ENCODE measurements around the gene TAS2R46.
"Not testable (repeated sequence)": the region's sequence is repeated elsewhere in the genome, so short reads cannot be mapped to it uniquely, and the experiment has no call there.

The TAS2R46 gene

GRCh38 chr12:11040162-11040561 is 21.9 kb downstream of the TAS2R46 start:
- no peaks in the 10 kb centered on the region for H3K36me3 ChIP-seq (ENCODE audit: control insufficient read depth in 2 of 2, insufficient read depth in 2 of 2, low read length in 2 of 2)
- no peak overlapping the region for H3K9ac ChIP-seq (ENCODE audit: low read length in 2 of 2)
- no peak overlapping the region for H3K4me3 ChIP-seq (ENCODE audit: low read length in 2 of 2)
- H3K27ac ChIP-seq (ENCODE audit: low read length): no peak overlapping the region
- H3K9me3 ChIP-seq (ENCODE audit: control insufficient read depth in 2 of 2, low read length in 2 of 2): no peaks in the 10 kb centered on the region
- H3K27me3 ChIP-seq (ENCODE audit: control insufficient read depth in 1 of 2, insufficient read depth in 2 of 2, low read length in 2 of 2): no peaks in the 10 kb centered on the region
- no peaks in the 10 kb centered on the region for H3K4me1 ChIP-seq (ENCODE audit: control insufficient read depth, insufficient read depth, low read length)

GRCh38 chr12:11039171-11039570 is 22.9 kb downstream of the TAS2R46 start:
- no peak overlapping the region for H3K4me3 ChIP-seq (ENCODE audit: low read length in 2 of 2)
- no peak overlapping the region for H3K27ac ChIP-seq (ENCODE audit: low read length)
- no peaks in the 10 kb centered on the region for H3K36me3 ChIP-seq (ENCODE audit: control insufficient read depth in 2 of 2, insufficient read depth in 2 of 2, low read length in 2 of 2)
- no peaks in the 10 kb centered on the region for H3K4me1 ChIP-seq (ENCODE audit: control insufficient read depth, insufficient read depth, low read length)
- H3K9ac ChIP-seq (ENCODE audit: low read length in 2 of 2): no peak overlapping the region
- no peaks in the 10 kb centered on the region for H3K9me3 ChIP-seq (ENCODE audit: control insufficient read depth in 2 of 2, low read length in 2 of 2)
- no peaks in the 10 kb centered on the region for H3K27me3 ChIP-seq (ENCODE audit: control insufficient read depth in 1 of 2, insufficient read depth in 2 of 2, low read length in 2 of 2)

DNA sequence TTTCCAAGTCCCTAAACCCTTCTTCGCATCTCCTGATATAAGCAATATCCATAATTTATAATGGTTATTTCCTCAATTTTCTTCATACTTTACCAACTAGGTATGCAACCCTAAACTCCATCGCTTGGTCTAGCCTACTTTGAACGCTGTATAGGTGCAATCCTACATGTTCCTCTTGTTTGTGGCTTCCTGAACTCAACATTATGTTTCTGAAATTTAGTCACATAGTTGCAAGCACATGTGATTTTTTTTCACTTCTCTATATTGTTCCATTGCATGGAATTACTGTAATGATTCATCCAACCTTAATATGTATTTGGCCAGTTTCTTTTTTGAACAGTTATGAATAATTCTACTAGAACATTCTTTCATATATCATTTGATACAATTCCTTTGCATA is 28.1 kb downstream of the TAS2R46 start:
- not testable (repeated sequence) for H3K9me3 ChIP-seq (ENCODE audit: control insufficient read depth in 2 of 2, low read length in 2 of 2); H3K27me3 ChIP-seq (ENCODE audit: control insufficient read depth in 1 of 2, insufficient read depth in 2 of 2, low read length in 2 of 2); H3K4me3 ChIP-seq (ENCODE audit: low read length in 2 of 2); H3K36me3 ChIP-seq (ENCODE audit: control insufficient read depth in 2 of 2, insufficient read depth in 2 of 2, low read length in 2 of 2); H3K4me1 ChIP-seq (ENCODE audit: control insufficient read depth, insufficient read depth, low read length); H3K27ac ChIP-seq (ENCODE audit: low read length); H3K9ac ChIP-seq (ENCODE audit: low read length in 2 of 2)

DNA sequence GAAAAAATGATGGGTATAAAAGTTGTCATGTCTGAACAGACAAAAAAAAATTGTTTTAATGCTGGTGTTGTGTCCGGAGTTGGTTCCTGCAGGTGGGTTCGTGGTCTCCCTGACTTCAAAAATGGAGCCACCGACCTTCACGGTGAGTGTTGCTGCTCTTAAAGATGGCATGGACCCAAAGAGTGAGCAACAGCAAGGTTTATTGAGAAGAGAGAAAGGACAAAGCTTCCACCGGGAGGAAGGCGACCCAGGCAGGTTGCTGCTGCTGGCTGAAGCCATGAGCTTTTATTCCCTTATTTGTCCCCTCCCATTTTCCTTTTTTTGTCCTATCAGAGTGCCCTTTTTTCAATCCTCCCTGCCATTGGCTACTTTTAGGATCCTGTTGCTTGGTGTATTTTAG is 30.8 kb downstream of the TAS2R46 start, which contains the start of gene TAS2R31:
TSS of gene TAS2R31 (minus strand) at position 101 of the 400 bp plus-strand sequence. CDS start at position 29, 72 bp downstream.
- H3K4me3 ChIP-seq (ENCODE audit: low read length in 2 of 2): no peak within 1 kb of the TSS
- H3K27me3 ChIP-seq (ENCODE audit: control insufficient read depth in 1 of 2, insufficient read depth in 2 of 2, low read length in 2 of 2): no peaks in the 10 kb centered on the region
- no peaks in the 10 kb centered on the region for H3K9me3 ChIP-seq (ENCODE audit: control insufficient read depth in 2 of 2, low read length in 2 of 2)
- peaks cover 0 to 2% of the 10 kb centered on the region in 2 donors for H3K36me3 ChIP-seq (ENCODE audit: control insufficient read depth in 2 of 2, insufficient read depth in 2 of 2, low read length in 2 of 2)
- H3K4me1 ChIP-seq (ENCODE audit: control insufficient read depth, insufficient read depth, low read length): no peaks in the 10 kb centered on the region
- no peak within 1 kb of the TSS for H3K9ac ChIP-seq (ENCODE audit: low read length in 2 of 2)
- H3K27ac ChIP-seq (ENCODE audit: low read length): no peak within 1 kb of the TSS

GRCh38 chr12:11026118-11026517 is 36.0 kb downstream of the TAS2R46 start:
- H3K27me3 ChIP-seq (ENCODE audit: control insufficient read depth in 1 of 2, insufficient read depth in 2 of 2, low read length in 2 of 2): no peaks in the 10 kb centered on the region
- H3K9me3 ChIP-seq (ENCODE audit: control insufficient read depth in 2 of 2, low read length in 2 of 2): no peaks in the 10 kb centered on the region
- H3K36me3 ChIP-seq (ENCODE audit: control insufficient read depth in 2 of 2, insufficient read depth in 2 of 2, low read length in 2 of 2): peaks cover 0 to 2% of the 10 kb centered on the region in 2 donors
- no peak overlapping the region for H3K4me3 ChIP-seq (ENCODE audit: low read length in 2 of 2)
- H3K4me1 ChIP-seq (ENCODE audit: control insufficient read depth, insufficient read depth, low read length): no peaks in the 10 kb centered on the region
- no peak overlapping the region for H3K9ac ChIP-seq (ENCODE audit: low read length in 2 of 2)
- no peak overlapping the region for H3K27ac ChIP-seq (ENCODE audit: low read length)

DNA sequence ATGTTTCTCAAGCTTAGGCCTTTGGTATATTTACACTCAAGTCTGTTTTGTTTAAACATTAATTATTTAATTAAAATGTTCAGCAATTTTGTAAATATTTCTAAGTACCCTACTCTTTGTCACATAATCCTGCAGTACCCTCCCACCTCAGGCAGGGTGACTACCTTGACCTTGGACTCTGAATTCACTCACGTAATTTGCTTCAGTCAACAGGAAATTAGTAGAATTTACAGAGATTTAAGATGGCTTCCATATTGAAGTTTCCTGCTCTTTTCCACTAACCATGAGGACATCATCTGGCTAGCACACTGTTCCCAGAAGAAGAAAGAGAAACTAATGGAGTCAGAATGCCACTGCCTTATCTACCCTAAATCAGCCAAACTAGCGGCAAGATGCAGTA is 38.7 kb downstream of the TAS2R46 start:
- peaks cover 0 to 2% of the 10 kb centered on the region in 2 donors for H3K36me3 ChIP-seq (ENCODE audit: control insufficient read depth in 2 of 2, insufficient read depth in 2 of 2, low read length in 2 of 2)
- H3K27me3 ChIP-seq (ENCODE audit: control insufficient read depth in 1 of 2, insufficient read depth in 2 of 2, low read length in 2 of 2): no peaks in the 10 kb centered on the region
- H3K4me1 ChIP-seq (ENCODE audit: control insufficient read depth, insufficient read depth, low read length): no peaks in the 10 kb centered on the region
- no peak overlapping the region for H3K4me3 ChIP-seq (ENCODE audit: low read length in 2 of 2)
- H3K27ac ChIP-seq (ENCODE audit: low read length): no peak overlapping the region
- H3K9me3 ChIP-seq (ENCODE audit: control insufficient read depth in 2 of 2, low read length in 2 of 2): no peaks in the 10 kb centered on the region
- no peak overlapping the region for H3K9ac ChIP-seq (ENCODE audit: low read length in 2 of 2)

GRCh38 chr12:11022520-11022919 is 39.6 kb downstream of the TAS2R46 start, which contains the start of gene TAS2R19:
TSS of gene TAS2R19 (minus strand) at chr12:11022620. CDS start at chr12:11022571, 49 bp downstream.
- no peak within 1 kb of the TSS for H3K9ac ChIP-seq (ENCODE audit: low read length in 2 of 2)
- no peaks in the 10 kb centered on the region for H3K27me3 ChIP-seq (ENCODE audit: control insufficient read depth in 1 of 2, insufficient read depth in 2 of 2, low read length in 2 of 2)
- no peaks in the 10 kb centered on the region for H3K36me3 ChIP-seq (ENCODE audit: control insufficient read depth in 2 of 2, insufficient read depth in 2 of 2, low read length in 2 of 2)
- H3K4me3 ChIP-seq (ENCODE audit: low read length in 2 of 2): no peak within 1 kb of the TSS
- H3K27ac ChIP-seq (ENCODE audit: low read length): no peak within 1 kb of the TSS
- H3K4me1 ChIP-seq (ENCODE audit: control insufficient read depth, insufficient read depth, low read length): no peaks in the 10 kb centered on the region
- no peaks in the 10 kb centered on the region for H3K9me3 ChIP-seq (ENCODE audit: control insufficient read depth in 2 of 2, low read length in 2 of 2)

- Histone ChIP-seq H3K27ac (ENCODE audit: low read length) (no peak overlapping the region), H3K27me3 (ENCODE audit: control insufficient read depth in 1 of 2, insufficient read depth in 2 of 2, low read length in 2 of 2) (no peaks in the 10 kb centered on the region), H3K36me3 (ENCODE audit: control insufficient read depth in 2 of 2, insufficient read depth in 2 of 2, low read length in 2 of 2) (no peaks in the 10 kb centered on the region), H3K4me1 (ENCODE audit: control insufficient read depth, insufficient read depth, low read length) (no peaks in the 10 kb centered on the region), H3K9ac (ENCODE audit: low read length in 2 of 2) (no peak overlapping the region), H3K9me3 (ENCODE audit: control insufficient read depth in 2 of 2, low read length in 2 of 2) (no peaks in the 10 kb centered on the region), H3K4me3 (ENCODE audit: low read length in 2 of 2) (no peak overlapping the region)
Measured at GRCh38 chr12:11016937-11017336, 45.2 kb downstream of the TAS2R46 start.

DNA sequence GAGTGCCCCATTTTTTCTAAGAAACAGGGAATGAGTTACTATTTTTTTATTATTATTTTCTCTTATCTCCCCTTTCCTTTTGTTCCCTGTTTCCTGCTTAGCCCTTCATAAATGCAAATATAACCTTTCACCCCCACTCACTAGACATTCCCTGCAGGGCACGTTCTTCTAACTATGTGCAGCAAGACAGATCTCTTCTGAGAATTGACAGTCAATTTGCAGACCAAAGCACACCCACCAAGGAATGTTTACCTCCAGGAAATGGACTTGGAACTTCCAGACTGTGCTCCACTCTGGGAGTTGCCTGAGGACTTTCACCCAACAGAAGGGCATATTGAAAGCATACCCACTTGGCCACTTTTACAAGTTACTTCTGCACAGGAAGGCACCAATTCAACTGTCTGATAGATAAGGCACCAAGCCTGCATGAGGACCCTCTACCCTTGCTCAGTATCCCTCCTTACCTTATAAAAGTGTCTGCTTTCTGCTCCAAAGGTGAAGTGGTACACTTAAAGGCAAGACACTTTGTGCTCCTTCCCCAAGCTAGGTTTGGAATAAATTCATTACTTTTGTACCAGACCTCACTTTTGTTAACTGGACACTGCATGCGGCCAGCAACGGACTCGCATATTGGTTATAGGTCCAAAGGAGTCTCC is 46.2 kb downstream of the TAS2R46 start:
- Histone ChIP-seq H3K9ac (ENCODE audit: low read length in 2 of 2) (no peak overlapping the region), H3K27ac (ENCODE audit: low read length) (no peak overlapping the region), H3K36me3 (ENCODE audit: control insufficient read depth in 2 of 2, insufficient read depth in 2 of 2, low read length in 2 of 2) (no peaks in the 10 kb centered on the region), H3K4me1 (ENCODE audit: control insufficient read depth, insufficient read depth, low read length) (no peaks in the 10 kb centered on the region), H3K9me3 (ENCODE audit: control insufficient read depth in 2 of 2, low read length in 2 of 2) (no peaks in the 10 kb centered on the region), H3K4me3 (ENCODE audit: low read length in 2 of 2) (no peak overlapping the region), H3K27me3 (ENCODE audit: control insufficient read depth in 1 of 2, insufficient read depth in 2 of 2, low read length in 2 of 2) (no peaks in the 10 kb centered on the region)

- no peaks in the 10 kb centered on the region for H3K36me3 ChIP-seq (ENCODE audit: control insufficient read depth in 2 of 2, insufficient read depth in 2 of 2, low read length in 2 of 2)
- H3K27me3 ChIP-seq (ENCODE audit: control insufficient read depth in 1 of 2, insufficient read depth in 2 of 2, low read length in 2 of 2): no peaks in the 10 kb centered on the region
- H3K27ac ChIP-seq (ENCODE audit: low read length): no peak overlapping the region
- H3K4me1 ChIP-seq (ENCODE audit: control insufficient read depth, insufficient read depth, low read length): no peaks in the 10 kb centered on the region
- no peak overlapping the region for H3K9ac ChIP-seq (ENCODE audit: low read length in 2 of 2)
- no peak overlapping the region for H3K4me3 ChIP-seq (ENCODE audit: low read length in 2 of 2)
- no peaks in the 10 kb centered on the region for H3K9me3 ChIP-seq (ENCODE audit: control insufficient read depth in 2 of 2, low read length in 2 of 2)
Measured at GRCh38 chr12:11014234-11014633, 47.9 kb downstream of the TAS2R46 start.
